Hindlimb muscle (tissue), 1 donor: ENCODE results near the gene HTR6. TPM values are rescaled to one million over a fixed set of nuclear protein-coding genes. Genes with fewer than 3 reads are reported as not detected.
A peak's percentile ranks its signal among the peaks of the same experiment; 100 is the strongest.

ENCODE experiments used
- DNase-seq: peaks from one replicate; pipeline ENCODE4 v3.0.0-alpha.2; 2013
- polyA plus RNA-seq: library from polyadenylated mRNA; unstranded; fragments of 120-200 nt; gene quantifications from one replicate; pipeline ENCODE4 v1.2.1, GENCODE V29; 2013; ENCODE audit not compliant: insufficient read length

Gene HTR6
- polyA plus RNA-seq, 1 donor, result not detected

- DNase-seq, result no peak
These were observed 7.2 kb upstream of the HTR6 start for GRCh38 chr1:19657511-19657910.

GRCh38 chr1:19658186-19658585, 6.5 kb upstream of the HTR6 start:
- DNase-seq, result no peak

GRCh38 chr1:19661721-19662228, 2.9 kb upstream of the HTR6 start:
- DNase-seq, result no peak

GRCh38 chr1:19662313-19662712, 2.4 kb upstream of the HTR6 start:
- DNase-seq, result no peak

GRCh38 chr1:19665186-19665495, 466 bp downstream of the HTR6 start:
- no peak for DNase-seq

GRCh38 chr1:19665496-19666465, 1.1 kb downstream of the HTR6 start:
- DNase-seq, result no peak

GRCh38 chr1:19668888-19669287, 4.2 kb downstream of the HTR6 start:
- DNase-seq, result no peak

GRCh38 chr1:19670787-19671186, 6.1 kb downstream of the HTR6 start:
- no peak for DNase-seq

- DNase-seq, result no peak
These were observed 7.6 kb downstream of the HTR6 start for GRCh38 chr1:19672237-19672636.

GRCh38 chr1:19675797-19676196, 11.1 kb downstream of the HTR6 start:
- no peak for DNase-seq

GRCh38 chr1:19676438-19676922, 11.8 kb downstream of the HTR6 start:
- DNase-seq, result peak; percentile 70

GRCh38 chr1:19678493-19678892, 13.8 kb downstream of the HTR6 start:
- DNase-seq, result no peak

GRCh38 chr1:19678931-19679453, 14.3 kb downstream of the HTR6 start:
- no peak for DNase-seq

GRCh38 chr1:19679691-19680090, 15.0 kb downstream of the HTR6 start:
- DNase-seq, result no peak

GRCh38 chr1:19680644-19681043, 16.0 kb downstream of the HTR6 start:
- DNase-seq, result no peak

GRCh38 chr1:19682257-19682656, 17.6 kb downstream of the HTR6 start:
- no peak for DNase-seq

- no peak for DNase-seq
These were observed 18.2 kb downstream of the HTR6 start for GRCh38 chr1:19682901-19683300.

GRCh38 chr1:19683351-19683750, 18.7 kb downstream of the HTR6 start:
- DNase-seq, result no peak

GRCh38 chr1:19684677-19685076, 20.0 kb downstream of the HTR6 start:
- DNase-seq, result no peak

- DNase-seq, result no peak
These were observed 21.3 kb downstream of the HTR6 start for GRCh38 chr1:19685994-19686393.

- DNase-seq, result no peak
These were observed 22.7 kb downstream of the HTR6 start for GRCh38 chr1:19687414-19687813.

GRCh38 chr1:19688041-19688842, 23.6 kb downstream of the HTR6 start:
- no peak for DNase-seq
